SK-N-SH (cell line): ENCODE results near the gene SLC6A3.

ENCODE experiments used
- CTCF ChIP-seq: fragments of 200-600 bp; sonication (generic); IDR thresholded peaks from 2 replicates; pipeline ENCODE4 v1.6.1; 2017; ENCODE audit warnings: antibody characterized with exemption, mild to moderate bottlenecking, moderate library complexity
- EP300 ChIP-seq, 2 experiments: IDR thresholded peaks; 2 replicates each; pipeline versions ENCODE4 v1.4.0 to v1.6.1; 2012; ENCODE audit warnings: borderline replicate concordance in 1 of 2, low read depth in 1 of 2, low read length in 1 of 2
- EZH2phosphoT487 ChIP-seq: fragments of 200-600 bp; sonication (generic); IDR thresholded peaks from 2 replicates; pipeline ENCODE4 v1.6.1; 2017; ENCODE audit warnings: low read depth, mixed run types, mild to moderate bottlenecking, antibody characterized with exemption, moderate library complexity, borderline replicate concordance
- MEF2A ChIP-seq: IDR thresholded peaks from 2 replicates; pipeline ENCODE4 v1.4.0; 2012; ENCODE audit warnings: low read depth, borderline replicate concordance
- TAF1 ChIP-seq: IDR thresholded peaks from 2 replicates; pipeline ENCODE4 v1.6.1; 2012; ENCODE audit warnings: low read depth, mild to moderate bottlenecking, low read length, moderate library complexity, borderline replicate concordance
- TF ChIP-seq, protein P1 (sequence below): IDR thresholded peaks from 2 replicates; pipeline ENCODE4 v1.4.0; 2012; ENCODE audit warnings: low read depth

- TF ChIP-seq CTCF (no peak), MEF2A (no peak), EP300 (IDR thresholded peaks at IDR 0.05; ENCODE audit: borderline replicate concordance in 1 of 2, low read depth in 1 of 2, low read length in 1 of 2) (no peak), TAF1 (no peak), EZH2phosphoT487 (no peak)
- TF ChIP-seq, protein P1, sequence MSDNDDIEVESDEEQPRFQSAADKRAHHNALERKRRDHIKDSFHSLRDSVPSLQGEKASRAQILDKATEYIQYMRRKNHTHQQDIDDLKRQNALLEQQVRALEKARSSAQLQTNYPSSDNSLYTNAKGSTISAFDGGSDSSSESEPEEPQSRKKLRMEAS: no peak
These were observed 17.1 kb upstream of the SLC6A3 start for GRCh38 chr5:1462358-1462757.
